ENCODE data around the gene COL26A1. TPM values are rescaled to one million over a fixed set of nuclear protein-coding genes. Genes with fewer than 3 reads are reported as not detected.
A peak's percentile ranks its signal among the peaks of the same experiment; 100 is the strongest.

Gene COL26A1
- total and polyA plus RNA-seq, 2 experiments from 2014 or later = 11.6 to 19.1 TPM

DNA sequence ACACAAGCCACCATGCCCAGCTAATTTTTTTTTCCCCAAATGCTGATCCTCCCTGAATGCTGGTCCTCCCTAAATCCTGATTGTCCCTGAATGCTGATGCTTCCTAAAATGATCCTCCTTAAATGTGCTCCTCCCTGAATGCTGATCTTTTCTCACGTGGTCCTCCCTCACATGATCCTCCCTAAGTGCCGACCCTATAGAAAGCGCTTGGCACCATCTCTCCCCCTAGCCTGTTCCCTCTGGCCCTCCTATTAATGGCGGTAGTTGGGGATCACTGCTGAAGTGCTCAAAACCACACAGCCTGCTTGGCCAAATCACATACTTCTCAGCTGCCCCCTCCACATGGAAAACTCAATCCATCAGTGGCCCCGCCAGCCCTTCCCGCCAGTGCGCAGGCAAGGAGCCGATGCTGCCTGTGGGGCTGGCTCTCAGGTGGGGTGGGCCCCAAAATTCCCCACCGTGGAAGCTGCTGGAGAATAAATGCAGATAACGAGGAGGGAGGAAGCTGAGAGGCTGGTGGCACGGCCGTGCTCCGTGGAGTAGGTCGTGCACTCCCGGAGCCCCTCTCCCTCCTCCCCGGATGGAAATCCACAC is 42.9 kb downstream of the COL26A1 start:
- H3K4me3 ChIP-seq = no peak overlapping the region
- no peaks in the 10 kb centered on the region for H3K9me2 ChIP-seq (replicated peaks; ENCODE audit: insufficient read depth)
- no peaks in the 10 kb centered on the region for H3K36me3 ChIP-seq (replicated peaks; ENCODE audit: insufficient read depth, low read depth)
- 88% methylated on average over 16 of the region's 16 CpGs for WGBS (ENCODE audit: low lambda C conversion rate, missing lambda C conversion rate)
- no peak overlapping the region for H3K27ac ChIP-seq
- no peaks in the 10 kb centered on the region for H4K20me1 ChIP-seq (ENCODE audit: insufficient read depth, poor library complexity, severe bottlenecking)
- H3K4me2 ChIP-seq = no peak overlapping the region
- H2AFZ ChIP-seq = no peak overlapping the region
- no peak for DNase-seq (ENCODE audit: low spot score)
- TF ChIP-seq EZH2phosphoT487 (IDR thresholded peaks at IDR 0.05; ENCODE audit: low read depth, severe bottlenecking, unreplicated experiment) = no peak
- no peak for TF ChIP-seq EZH2 (IDR thresholded peaks at IDR 0.05; ENCODE audit: borderline replicate concordance)
- TF ChIP-seq, protein P1, sequence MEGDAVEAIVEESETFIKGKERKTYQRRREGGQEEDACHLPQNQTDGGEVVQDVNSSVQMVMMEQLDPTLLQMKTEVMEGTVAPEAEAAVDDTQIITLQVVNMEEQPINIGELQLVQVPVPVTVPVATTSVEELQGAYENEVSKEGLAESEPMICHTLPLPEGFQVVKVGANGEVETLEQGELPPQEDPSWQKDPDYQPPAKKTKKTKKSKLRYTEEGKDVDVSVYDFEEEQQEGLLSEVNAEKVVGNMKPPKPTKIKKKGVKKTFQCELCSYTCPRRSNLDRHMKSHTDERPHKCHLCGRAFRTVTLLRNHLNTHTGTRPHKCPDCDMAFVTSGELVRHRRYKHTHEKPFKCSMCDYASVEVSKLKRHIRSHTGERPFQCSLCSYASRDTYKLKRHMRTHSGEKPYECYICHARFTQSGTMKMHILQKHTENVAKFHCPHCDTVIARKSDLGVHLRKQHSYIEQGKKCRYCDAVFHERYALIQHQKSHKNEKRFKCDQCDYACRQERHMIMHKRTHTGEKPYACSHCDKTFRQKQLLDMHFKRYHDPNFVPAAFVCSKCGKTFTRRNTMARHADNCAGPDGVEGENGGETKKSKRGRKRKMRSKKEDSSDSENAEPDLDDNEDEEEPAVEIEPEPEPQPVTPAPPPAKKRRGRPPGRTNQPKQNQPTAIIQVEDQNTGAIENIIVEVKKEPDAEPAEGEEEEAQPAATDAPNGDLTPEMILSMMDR (IDR thresholded peaks at IDR 0.05; ENCODE audit: poor library complexity) = no peak
- no peaks in the 10 kb centered on the region for H3K9me3 ChIP-seq (ENCODE audit: low read depth)
- peaks cover 6% of the 10 kb centered on the region for H3K4me1 ChIP-seq (ENCODE audit: insufficient read depth)
- H3K79me2 ChIP-seq = no peaks in the 10 kb centered on the region
- no peaks in the 10 kb centered on the region for H3K27me3 ChIP-seq

DNA sequence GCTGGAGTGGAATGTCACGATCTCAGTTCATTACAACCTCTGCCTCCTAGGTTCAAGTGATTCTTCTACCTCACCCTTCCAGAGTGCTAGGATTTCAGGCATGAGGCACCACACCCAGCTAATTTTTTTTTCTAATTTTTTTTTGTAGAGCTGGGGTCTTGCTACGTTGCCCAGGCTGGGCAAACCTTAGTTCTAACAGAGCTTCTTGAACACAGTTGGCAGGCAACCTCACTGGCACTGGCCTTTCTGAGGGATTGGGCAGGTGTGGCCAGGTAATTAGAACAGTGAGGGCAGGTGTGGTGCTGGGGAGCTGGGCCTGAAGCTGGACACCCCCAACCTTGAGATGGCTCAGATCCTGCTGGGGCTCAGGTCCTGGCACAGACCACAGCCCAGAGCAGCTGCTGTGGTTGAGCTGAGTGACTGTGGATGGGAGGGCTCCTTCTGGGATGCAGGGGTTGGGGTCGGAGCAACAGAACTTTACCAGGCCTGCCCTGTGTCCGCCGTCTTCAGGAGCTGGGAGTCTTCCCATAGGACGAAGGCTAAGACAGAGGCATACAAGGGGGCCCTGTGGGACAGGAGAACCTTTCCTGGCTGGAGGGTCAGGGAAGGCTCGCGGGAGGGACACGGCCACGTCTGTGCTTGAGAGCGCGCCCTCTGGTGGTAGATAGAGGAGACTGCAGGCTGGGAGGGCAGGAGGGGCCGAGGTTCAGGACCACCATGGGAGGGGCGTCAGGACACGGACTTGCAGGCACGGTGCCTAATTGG is 48.2 kb downstream of the COL26A1 start:
- no peak overlapping the region for H2AFZ ChIP-seq
- 35% methylated on average over 16 of the region's 16 CpGs for WGBS (ENCODE audit: low lambda C conversion rate, missing lambda C conversion rate)
- H4K20me1 ChIP-seq (ENCODE audit: insufficient read depth, poor library complexity, severe bottlenecking) = no peaks in the 10 kb centered on the region
- H3K27ac ChIP-seq = no peak overlapping the region
- TF ChIP-seq EZH2phosphoT487 (IDR thresholded peaks at IDR 0.05; ENCODE audit: low read depth, severe bottlenecking, unreplicated experiment) = no peak
- TF ChIP-seq, protein P1 (IDR thresholded peaks at IDR 0.05; ENCODE audit: poor library complexity) = peak; percentile 78
- no peaks in the 10 kb centered on the region for H3K27me3 ChIP-seq
- H3K9me3 ChIP-seq (ENCODE audit: low read depth) = no peaks in the 10 kb centered on the region
- H3K36me3 ChIP-seq (replicated peaks; ENCODE audit: insufficient read depth, low read depth) = no peaks in the 10 kb centered on the region
- no peaks in the 10 kb centered on the region for H3K9me2 ChIP-seq (replicated peaks; ENCODE audit: insufficient read depth)
- H3K4me3 ChIP-seq = no peak overlapping the region
- no peak overlapping the region for H3K4me2 ChIP-seq
- DNase-seq (ENCODE audit: low spot score) = peak; percentile 57
- no peaks in the 10 kb centered on the region for H3K4me1 ChIP-seq (ENCODE audit: insufficient read depth)
- no peaks in the 10 kb centered on the region for H3K79me2 ChIP-seq

DNA sequence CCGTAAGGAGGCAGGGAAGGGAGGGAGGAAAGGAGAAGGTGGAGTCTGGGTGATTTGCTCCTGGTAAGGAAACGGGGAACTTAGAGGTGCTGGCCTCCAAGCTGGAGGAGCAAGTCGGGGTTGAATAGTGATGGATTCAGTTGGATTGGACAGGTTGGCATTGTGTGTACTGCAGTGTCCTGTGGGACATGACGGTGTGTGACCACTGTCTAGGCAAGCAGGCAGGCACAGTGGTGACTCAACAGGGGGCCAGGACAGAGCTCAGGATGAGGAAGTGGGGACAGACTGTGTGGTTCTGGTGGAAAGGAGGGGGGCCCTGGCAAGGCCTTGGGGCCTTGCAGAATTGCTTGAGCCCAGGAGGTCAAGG is 48.8 kb downstream of the COL26A1 start:
- H3K9me2 ChIP-seq (replicated peaks; ENCODE audit: insufficient read depth) = no peaks in the 10 kb centered on the region
- no peak overlapping the region for H3K4me3 ChIP-seq
- no peaks in the 10 kb centered on the region for H3K9me3 ChIP-seq (ENCODE audit: low read depth)
- H3K27me3 ChIP-seq = no peaks in the 10 kb centered on the region
- no peaks in the 10 kb centered on the region for H3K36me3 ChIP-seq (replicated peaks; ENCODE audit: insufficient read depth, low read depth)
- no peak overlapping the region for H2AFZ ChIP-seq
- WGBS (ENCODE audit: low lambda C conversion rate, missing lambda C conversion rate) = 63% methylated on average over 4 of the region's 4 CpGs
- H3K79me2 ChIP-seq = no peaks in the 10 kb centered on the region
- DNase-seq (ENCODE audit: low spot score) = no peak
- no peaks in the 10 kb centered on the region for H3K4me1 ChIP-seq (ENCODE audit: insufficient read depth)
- H3K4me2 ChIP-seq = no peak overlapping the region
- TF ChIP-seq, protein P1 (IDR thresholded peaks at IDR 0.05; ENCODE audit: poor library complexity) = no peak
- TF ChIP-seq EZH2phosphoT487 (IDR thresholded peaks at IDR 0.05; ENCODE audit: low read depth, severe bottlenecking, unreplicated experiment) = no peak
- TF ChIP-seq EZH2 (IDR thresholded peaks at IDR 0.05; ENCODE audit: borderline replicate concordance) = no peak
- no peaks in the 10 kb centered on the region for H4K20me1 ChIP-seq (ENCODE audit: insufficient read depth, poor library complexity, severe bottlenecking)
- H3K27ac ChIP-seq = no peak overlapping the region
